GM19328 (cell line): ENCODE measurements around the gene NHS.

Experiments
- ATAC-seq: cut with Tn5 transposase; IDR thresholded peaks from one replicate; pipeline ENCODE4 v1.9.1; 2021; ENCODE audit warnings: mild to moderate bottlenecking, moderate library complexity; ENCODE audit not compliant: unreplicated experiment

The NHS gene

DNA sequence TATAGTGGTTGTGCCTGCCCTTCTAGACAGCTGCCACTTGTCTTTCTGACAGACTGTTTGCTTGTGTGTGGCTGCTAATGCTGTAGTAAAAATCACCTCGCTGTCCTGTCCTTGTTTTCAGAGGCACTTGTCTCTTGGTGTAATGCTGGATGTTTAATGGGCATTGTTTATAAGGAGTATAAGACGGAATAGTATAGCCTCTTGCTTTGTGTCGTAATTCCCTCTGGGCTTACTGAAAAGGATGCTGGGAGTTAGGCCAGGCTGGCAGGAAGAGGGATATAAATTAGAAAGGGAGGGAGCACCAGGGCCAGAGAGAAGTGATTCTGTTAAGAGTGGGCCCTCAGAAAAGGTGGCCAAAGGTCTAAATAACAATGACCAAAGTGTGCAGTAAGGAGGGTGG is 29.0 kb downstream of the NHS start:
- no peak for ATAC-seq

DNA sequence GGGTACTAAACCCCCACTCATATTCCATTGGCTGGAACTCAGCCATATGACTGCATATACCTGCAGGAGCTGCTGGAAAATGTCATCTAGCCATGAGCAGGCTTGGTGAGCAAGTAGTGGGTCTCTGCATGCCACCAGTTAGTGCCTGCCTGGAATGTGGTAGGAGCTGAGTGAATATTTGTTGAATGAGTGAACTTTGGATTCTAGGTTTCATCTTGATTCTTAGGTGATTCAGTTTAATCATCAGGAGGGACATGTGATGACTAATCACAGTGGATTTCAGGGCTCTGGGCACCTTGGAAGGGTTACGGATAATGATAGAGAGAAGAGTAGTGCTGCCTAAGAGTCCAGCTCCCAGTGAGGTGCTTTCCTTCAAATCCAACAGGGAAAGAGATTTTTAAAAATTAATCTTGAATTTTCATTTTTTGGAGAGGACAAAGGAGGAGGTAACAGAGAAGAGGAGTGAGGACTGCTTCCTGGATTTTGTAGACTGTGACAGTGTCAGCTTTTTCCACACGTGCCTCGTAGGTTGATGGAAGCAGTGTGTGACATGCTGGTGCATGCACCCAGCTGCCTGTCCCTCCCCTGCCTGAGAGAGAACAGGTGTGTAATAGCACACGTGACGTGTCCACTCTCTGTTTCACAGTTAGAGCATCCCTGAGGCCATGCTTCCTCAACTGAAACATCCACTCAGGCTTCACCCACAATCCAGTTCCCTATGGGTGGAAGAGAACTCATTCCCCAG is 30.4 kb downstream of the NHS start:
- ATAC-seq: no peak

DNA sequence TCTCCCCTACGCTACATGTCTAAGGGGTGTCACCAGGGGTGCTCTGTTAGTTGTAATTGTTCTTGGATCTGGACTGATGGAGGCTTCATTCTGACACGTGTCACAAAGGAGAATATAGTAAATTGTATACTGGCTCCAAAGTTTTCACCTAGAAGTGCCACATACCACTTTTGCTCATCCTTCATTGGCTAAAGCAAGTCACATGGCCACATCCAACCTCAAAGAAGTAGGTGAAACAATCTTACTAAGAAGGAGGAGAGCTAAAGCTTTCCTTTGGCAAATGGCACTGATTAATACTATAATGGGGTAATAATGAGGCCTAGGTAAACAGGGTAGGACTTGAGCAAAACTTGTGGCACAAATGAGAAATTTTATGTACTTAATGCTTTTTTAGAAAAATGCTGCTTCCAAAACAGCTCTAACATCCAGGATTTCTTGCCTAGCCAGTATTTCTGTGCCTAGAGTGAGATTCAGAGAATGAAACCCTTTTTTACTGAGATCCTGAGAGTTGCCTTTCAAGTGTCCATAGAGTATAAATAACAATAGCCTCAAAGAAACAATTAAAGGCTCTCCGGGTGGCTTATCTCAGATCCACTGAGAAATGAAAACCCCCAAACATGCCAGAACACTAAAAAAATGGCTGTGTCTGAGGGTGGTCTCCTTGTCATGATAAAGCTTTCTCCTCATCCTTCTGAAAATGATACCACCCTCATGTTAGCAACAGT is 34.7 kb downstream of the NHS start:
- ATAC-seq: no peak

DNA sequence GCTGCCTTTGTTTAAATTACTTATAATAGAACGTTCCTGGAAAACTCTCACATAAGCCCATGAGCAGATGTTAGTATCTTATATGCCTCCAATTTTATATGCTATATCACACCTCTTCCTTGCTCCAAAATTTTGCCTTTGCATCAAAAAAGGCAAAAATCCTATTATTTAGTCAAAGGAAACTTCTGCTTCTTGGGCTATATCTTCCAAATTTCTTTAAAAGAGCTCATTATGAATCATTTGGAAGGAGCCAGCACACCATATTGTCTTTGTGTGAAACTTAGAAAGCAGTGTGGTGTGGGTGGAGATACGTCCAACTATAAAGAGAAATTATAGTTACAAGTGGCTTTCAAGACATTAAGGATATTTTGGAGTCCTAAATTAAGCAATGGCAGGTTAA is 35.7 kb downstream of the NHS start:
- no peak for ATAC-seq

DNA sequence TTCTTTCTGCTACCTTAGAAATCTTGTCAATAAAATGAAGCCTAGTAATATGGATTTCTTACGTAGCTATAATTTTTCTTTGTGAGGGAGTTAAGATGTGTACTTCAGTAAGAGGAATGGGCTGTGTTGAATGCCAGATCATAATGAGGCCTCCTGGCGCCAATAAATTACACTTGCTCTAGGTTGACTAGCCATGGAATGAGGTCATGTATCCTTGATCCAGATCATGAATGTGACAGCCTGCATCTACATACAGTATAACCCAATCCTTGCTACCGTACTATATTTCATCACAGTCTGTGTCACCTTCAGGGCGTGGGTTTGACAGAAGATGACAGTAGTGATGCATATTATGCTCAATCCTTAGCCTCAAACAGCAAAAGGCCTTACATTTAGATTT is 36.2 kb downstream of the NHS start:
- ATAC-seq: no peak

DNA sequence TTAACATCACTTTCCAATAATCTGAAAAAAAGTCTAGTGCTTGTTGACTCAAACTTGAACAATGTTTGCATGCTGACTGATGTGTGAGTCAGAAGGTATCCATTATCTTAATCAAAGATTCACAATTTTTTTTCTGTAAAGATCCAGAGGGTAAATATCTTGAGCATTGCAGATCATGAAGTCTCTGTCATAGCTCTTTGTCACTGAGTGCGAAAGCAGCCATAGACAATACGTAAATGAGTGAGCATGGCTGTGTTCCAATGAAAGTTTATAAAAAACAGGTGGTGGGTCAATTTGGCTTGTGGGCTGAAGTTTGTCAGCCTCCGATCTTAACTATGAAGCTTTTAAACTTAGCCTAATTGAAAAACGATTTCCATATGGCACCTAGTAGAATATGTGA is 37.7 kb downstream of the NHS start:
- no peak for ATAC-seq

DNA sequence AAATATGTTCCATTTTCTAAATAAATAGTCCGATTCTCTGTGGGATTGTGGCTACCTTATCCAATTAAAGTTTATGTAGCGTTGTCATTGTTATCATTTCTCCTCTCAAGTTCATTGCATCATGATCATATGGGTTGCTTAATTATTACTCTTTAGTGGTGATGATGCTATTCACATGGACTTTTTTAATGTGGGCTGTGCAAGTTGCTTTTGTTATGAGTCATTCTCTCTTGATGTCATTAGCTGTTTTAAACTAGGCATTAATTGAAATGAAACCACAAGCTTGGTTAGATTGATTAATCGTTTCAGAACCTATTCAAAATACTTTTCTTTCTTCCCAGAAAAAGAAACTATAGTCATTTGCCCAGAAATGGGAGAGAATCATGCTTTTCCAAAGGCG is 38.2 kb downstream of the NHS start:
- no peak for ATAC-seq

DNA sequence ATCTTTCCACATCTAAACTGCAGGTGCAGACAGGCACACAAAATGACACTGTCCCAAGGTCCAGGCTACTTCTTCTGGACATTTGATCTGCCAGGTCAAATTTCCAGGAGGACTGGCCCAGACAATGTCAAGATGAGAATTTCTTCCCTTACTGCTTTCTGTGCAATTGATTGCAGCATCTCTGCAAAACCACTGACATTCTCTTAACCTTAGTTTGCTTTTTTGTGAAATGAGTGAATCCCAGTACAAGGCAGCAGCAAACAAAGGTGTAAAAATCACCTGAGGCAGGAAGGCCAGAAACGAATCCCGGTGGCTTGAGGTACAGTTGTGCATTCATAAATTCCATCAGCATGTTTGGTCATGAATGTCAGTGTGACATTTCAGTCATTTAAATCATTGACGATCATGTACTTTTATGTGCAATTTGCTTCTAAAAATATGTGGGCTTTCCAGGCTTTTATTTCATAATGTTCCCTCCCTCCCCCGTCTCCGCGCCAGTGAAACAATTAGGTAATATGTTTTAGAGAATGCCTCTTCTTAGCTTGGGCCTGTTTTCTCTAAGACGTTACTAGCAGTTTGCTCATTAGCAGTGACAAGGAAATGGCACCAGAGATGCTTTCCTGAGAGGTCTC is 39.1 kb downstream of the NHS start:
- no peak for ATAC-seq

DNA sequence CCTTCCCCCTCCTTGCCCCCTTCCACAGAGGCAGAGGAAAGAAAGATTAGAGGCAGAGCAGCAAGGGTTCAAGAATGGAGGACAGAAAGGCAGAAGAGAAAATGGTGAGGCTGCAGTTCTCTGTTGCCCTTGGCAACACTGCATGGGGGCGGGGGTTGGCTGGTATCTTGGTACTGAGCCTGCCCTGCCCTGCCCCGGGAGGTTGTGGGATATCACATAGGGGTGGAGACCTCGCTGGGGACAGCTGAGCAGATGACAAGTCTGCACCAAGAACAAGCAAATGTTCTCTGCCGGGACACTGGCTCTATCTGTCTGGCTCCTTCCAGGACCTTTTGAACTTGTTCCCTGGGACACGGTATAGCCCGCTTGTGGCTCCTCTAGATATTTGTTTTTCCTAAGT is 39.8 kb downstream of the NHS start:
- no peak for ATAC-seq

DNA sequence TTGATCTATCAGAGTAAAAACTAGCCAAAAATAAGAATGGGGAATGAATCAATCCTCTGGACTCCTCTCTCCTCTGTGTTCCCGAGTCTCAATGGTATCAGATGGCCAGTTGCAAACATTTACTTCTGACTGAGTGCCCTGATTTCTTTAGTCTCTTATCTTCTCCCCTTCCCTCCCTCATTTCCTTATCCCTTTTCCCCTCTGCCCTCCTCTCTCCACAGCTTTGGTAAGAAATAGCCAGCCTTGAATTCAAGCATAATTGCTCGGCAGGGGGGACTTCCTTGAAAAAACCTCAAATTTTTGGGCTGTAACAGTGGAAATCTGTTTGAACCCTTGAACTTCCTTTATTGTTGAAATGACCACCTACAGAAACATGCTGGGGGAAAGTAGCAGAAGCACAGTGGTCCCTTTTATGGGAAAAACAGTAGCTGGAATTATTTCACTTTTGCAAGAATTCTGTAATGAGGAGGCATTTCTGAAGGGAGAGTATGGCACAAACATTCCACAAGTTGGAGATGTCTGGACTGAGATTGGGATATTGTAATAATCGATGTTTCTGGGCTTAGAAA is 40.3 kb downstream of the NHS start:
- ATAC-seq: no peak

DNA sequence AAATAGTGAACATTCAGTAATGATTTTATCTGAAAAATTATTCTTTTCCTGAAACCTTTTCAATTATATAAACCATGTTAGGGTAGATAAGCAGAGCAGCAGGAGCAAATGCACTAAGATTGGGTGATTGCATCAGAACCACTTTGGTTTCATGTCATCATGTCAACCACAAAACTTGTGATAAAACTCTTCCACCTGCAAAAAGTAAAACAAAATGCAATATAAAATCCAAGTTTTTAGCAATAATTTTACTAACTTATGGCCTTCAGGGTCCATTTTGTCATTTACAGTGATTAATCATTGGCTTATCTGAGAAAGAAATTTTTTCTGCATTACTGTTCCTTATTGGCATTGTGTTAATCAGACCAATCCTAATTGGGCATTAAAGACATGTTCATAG is 42.4 kb downstream of the NHS start:
- ATAC-seq: no peak

DNA sequence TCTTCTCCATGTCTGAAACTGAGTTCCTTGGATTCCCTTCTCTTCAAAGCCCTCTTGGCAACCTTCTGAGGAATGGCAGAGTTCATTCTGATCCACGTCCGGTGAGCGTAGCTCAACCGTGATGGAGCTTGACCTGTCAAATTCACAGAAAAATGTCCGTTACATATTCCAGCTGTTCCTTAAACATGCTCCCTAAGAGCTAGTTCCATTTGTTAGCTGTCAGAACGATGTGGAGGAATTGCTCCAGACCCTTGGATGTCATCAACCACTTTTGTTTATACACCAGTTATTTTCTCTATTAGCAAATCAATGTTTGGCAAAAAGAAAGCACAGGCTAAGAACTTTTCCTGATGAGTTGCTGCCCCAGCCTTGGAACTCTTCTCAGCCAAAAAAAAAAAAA is 50.1 kb downstream of the NHS start:
- ATAC-seq: no peak

DNA sequence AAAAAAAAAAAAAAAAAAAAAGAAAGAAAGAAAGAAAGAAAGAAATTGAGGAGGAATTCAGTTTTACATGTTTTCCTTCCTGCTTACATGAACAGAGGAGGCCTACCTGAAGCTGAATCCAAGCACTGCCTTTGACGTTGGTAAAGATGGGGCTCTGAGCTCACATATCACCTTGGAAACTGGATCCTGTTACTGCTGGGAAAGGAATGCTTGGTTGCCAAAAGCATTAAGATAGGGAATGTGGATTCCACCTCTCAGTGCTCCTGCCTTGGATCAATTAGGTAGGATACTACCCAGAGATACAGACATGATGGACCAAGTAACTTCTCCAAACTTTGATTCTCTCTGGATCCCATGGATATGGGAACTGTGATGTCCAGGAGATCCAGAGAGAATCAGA is 50.6 kb downstream of the NHS start:
- ATAC-seq: no peak

DNA sequence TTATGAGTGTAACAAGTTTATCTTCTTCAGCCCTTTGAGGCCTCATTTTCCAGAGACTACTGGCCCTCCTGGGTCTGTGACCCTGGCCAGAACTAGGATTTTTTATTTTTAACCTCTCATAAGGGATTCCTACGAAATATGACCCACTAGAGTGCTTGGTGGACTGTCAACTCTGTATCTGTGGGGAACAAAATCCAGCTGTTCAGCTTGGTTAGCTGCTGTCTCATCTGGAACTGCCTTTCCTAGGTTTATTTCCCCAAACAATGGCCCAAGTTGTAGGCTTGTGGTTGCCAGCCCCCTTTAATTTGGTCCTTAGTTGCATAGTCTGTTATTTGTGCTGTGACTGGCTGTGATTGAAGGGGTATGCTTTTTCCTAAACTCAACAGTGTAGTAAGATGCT is 56.2 kb downstream of the NHS start:
- ATAC-seq: no peak

DNA sequence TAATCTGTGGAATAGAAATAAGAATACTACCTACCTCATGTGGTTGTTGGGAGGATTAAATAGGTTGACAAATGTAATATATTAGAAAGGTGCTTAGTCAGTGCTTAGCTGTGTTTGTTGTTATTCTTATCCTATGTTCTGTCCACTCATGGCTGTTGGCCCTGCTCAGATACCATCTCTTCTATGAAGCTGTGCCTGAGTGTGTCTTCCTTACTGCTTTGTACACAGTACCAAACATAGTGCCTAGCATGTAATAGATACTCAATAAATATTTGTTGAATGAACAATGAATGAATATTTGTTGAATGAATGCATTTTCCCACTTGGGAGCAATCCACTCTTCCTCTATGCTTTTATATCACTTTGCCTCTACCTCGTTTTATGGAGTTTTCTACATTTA is 57.2 kb downstream of the NHS start:
- ATAC-seq: no peak

DNA sequence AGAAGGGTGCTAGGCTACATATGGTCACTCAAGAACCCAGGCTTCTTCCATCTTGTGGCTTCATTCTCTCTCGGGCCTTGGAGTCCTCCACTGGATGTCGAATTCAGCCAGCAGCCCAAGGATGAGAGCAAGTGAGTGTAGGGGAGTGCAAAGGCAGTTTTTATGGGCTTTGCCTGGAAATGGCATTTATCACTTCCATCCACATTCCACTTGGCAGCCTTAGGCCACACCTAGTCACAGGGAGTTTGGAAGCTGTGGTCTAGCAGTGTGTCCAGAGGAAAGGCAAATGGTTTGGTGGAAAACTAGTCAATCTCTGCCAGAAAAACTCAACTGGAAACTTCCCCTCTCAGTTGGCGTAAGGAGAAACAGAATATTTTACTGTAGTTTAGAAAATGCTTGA is 59.0 kb downstream of the NHS start:
- no peak for ATAC-seq

DNA sequence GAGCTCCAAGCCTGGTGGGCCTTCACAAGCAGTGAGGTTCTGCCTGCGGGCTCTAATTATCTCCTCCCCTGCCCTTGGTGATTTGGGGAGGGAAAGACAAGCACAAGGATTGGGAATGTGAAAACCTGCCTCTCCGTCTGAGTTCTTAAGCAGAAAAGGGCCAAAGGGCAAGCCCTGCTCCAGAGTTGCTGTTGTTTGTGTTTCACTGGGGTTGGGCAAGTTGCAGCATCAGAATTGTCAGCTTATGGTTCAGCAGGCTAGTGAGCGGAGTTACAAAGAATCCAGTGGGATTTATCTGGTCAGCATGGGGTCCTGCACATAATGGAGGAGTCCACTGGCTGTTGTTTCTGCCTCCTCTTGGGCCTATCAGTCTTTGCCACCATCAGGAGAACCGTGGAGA is 60.5 kb downstream of the NHS start:
- ATAC-seq: no peak

DNA sequence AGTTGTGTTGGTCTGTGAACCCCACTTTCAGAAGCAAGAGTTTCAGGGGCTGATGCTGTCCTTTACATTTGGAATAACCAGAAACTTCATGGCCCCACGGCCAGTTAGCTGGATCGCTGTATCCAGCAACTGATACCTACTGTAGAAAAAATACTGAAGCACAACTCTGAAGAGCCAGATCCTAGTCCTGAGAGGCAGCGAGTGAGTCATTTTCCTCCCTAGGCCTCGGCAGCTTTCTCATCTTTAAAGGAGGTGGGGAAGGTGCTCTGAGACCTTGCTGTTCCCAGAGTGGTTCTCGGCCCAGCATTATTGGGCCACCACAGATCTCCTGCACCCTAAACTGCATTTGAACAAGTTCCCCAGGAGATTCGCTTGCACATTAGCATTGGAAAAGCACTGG is 63.2 kb downstream of the NHS start:
- no peak for ATAC-seq

DNA sequence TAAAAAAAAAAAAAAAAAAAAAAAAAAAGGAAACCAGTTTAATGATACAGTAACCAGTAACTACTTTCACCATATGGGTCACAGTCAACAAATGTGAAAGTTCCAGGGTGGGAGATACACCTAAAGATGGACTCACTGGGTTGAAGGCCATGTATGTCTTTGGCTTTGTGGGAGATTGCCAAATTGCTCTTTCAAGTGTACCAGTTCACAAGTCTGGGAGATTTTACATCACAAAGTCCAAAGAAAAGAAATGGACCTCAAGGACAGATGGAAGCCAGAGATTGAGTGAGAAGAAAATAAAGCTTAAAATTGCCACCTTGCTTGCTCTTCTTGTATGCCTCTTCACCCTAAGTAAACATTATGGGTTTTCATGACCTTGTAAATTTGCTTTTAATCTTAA is 65.3 kb downstream of the NHS start:
- no peak for ATAC-seq

DNA sequence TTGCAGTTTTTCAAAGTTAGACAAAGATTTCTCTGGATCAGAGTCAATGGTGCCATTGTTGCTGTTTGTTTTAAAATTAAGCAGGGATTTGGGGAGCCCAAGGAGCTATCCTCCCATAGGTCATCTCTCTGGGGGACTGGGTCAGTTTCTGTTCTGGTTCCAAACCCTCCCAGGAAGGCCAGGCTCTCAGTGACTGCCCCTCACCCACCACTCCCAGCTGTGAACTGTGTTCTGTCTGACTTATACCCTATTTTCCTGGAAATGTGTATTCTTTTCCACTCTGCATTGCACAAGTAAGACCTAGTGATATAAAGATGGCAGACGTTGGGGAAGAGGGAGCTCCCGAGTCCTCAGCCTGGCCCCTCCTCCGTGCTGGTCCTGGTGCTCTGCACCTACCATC is 65.8 kb downstream of the NHS start:
- ATAC-seq: no peak

DNA sequence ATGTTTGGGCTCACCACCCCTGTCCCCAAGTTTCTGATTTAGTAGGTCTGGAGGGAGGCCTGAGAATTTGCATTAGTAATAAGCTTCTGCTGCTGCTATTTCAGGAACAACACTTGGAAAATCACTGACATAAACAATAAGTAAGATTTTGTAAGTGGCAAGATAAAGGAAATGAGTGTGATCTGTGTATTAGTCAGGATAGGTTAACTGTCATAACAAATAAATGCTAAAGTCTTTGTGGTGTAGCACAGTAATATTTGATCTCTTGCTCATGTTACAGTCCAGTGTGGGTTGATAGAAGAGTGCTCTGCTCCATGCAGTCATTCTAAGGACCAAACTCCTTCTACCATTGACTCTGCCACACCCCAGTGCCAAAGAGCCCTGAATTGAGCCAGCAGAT is 67.0 kb downstream of the NHS start:
- ATAC-seq: no peak

DNA sequence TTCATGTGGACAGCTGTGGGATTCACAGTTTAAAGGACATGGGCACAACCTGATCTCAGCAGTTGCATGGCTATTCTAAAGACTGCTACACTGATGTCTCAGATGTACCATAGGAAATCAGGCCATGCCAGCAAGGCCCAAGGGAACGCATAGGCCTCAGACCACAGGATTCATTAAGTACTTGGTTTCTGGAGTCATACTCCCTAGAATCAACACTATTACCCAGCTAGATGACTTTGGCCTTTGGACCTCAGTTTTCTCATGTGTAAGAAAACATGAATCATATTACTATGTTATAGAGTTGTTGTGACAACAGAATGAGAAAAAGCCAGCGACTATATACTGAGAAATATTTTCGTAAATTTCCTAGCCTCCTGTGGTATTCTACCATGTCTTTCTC is 67.9 kb downstream of the NHS start:
- ATAC-seq: no peak
